OCI-LY1 (cell line): ENCODE data around the gene SLC19A2.

Experiments
- CTCF ChIP-seq: fragments of 200-600 bp; sonication (generic), shearing (Covaris generic); IDR thresholded peaks from 2 replicates; pipeline ENCODE4 v1.5.1; 2017; ENCODE audit warnings: mild to moderate bottlenecking, antibody characterized with exemption, low read length, moderate library complexity, mixed read lengths
- EZH2 ChIP-seq: fragments of 200-600 bp; sonication (generic), shearing (Covaris generic); IDR thresholded peaks from 2 replicates; pipeline ENCODE4 v1.8.0; 2017; ENCODE audit warnings: borderline replicate concordance, mixed run types, mild to moderate bottlenecking, antibody characterized with exemption, low read length, moderate library complexity, mixed read lengths

- TF ChIP-seq CTCF (no peak), EZH2 (no peak)
Measured at GRCh38 chr1:169527001-169527400, 41.3 kb upstream of the SLC19A2 start.
